GM10847 (cell line): ENCODE data around the gene RPL41.

Experiments
- POLR2A ChIP-seq: IDR thresholded peaks from 2 replicates; pipeline ENCODE4 v1.6.1; 2011; ENCODE audit not compliant: insufficient read length; ENCODE audit errors: extremely low read depth

RPL41 gene

DNA sequence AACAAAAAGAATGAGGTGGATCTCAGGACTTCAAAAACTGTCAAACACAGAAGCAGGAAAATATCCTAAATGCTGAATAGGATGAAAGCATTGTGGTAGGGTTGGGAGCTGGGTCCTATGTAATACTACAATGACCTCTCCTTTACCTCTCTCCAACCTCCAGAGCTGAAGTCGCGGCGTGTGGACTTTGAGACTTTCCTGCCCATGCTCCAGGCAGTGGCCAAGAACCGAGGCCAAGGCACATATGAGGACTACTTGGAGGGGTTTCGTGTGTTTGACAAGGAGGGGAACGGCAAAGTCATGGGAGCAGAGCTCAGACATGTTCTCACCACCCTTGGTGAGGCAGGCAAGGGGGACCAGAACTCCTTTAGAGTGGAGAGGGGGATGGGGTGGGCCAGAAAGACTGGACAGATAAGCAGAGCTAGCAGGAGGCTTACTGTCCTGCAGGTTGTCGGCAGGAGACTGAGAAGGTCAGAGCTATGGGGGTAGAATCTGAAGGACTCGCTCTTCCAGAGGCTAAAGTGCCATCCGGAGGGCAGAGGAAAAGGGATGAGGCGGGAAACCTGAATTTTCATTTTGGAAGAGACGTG is 38.9 kb downstream of the RPL41 start:
- TF ChIP-seq POLR2A: no peak

DNA sequence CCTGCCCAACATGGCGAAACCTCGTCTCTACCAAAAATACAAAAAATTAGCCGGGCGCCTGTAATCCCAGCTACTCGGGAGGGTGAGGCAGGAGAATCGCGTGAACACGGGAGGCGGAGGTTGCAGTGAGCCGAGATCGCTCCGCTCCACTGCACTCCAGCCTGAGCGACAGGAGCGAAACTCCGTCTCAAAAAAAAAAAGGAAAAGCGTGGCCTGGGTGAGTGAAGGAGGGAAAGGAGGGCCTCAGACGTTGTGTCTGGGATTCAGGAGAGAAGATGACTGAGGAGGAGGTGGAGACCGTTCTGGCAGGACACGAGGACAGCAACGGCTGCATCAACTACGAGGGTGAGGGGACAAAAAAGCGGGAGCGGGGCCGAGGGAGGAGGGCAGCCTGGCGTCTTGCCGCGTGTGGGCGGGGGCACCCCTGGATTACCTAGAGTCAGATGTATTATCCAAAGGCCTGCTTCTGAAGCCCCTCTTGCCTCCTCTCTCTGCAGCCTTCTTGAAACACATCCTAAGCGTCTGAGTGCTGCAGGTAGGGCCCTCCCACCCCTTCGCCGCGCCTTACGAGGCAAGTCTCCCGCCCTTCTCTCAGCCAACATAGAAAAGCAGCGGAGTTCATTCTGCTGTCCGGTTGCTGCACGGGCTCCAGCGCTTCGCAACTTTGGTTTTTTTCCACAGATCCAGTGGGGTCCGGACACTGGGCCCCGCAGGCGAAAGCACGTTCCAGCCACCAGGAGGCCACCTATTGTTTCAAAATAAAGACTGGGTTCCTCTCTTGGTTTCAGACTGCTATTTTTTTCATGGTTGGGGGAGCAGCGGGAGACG is 41.0 kb downstream of the RPL41 start:
- peak; percentile 17 for TF ChIP-seq POLR2A

DNA sequence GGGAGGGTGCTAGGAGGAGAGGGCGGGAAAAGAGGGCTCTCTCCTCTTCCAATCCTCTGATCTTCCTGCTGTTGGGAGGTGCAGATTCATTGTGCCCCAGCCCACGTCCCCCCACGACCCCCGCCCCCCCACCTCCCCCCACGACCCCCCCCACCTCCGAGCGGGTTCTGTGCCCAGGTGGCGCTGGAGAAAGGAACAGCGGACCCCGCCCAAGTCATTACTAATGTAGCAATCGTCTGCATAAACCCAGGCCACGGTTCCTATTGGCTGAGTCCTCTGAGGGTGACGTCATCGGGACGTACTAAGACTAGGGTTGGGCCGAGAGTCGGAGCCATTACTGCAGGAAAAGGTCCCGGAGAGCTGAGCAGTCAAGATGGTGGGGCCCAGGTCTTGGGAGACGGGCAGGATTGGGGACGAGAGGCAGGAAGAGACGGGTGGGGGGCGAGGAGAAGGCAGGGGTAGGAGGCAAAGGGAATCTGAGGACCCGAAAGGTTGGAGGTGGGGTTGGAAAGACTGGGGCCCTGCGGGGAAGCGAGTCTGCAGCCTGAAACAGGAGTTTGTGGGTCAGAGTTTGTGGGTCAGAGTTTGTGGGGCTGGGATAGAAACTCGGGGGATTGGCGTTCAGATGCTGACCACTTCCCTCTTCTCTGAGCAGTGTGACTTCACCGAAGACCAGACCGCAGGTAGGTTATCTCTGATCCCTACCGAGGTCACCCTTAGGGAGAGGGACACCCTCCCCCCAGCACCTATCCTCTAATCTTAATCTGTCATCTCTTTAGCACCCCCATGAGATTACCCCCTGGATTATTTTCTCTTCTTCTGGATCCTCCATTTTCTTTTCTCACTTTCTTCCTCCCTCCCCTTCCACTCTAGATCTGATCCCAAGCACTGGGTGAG is 41.8 kb downstream of the RPL41 start, which contains the start of gene MYL6:
Gene MYL6 (plus strand): TSS at position 331 of the 897 bp plus-strand sequence. CDS start 43 bp downstream, at position 374.
- peak; percentile 98 for TF ChIP-seq POLR2A

DNA sequence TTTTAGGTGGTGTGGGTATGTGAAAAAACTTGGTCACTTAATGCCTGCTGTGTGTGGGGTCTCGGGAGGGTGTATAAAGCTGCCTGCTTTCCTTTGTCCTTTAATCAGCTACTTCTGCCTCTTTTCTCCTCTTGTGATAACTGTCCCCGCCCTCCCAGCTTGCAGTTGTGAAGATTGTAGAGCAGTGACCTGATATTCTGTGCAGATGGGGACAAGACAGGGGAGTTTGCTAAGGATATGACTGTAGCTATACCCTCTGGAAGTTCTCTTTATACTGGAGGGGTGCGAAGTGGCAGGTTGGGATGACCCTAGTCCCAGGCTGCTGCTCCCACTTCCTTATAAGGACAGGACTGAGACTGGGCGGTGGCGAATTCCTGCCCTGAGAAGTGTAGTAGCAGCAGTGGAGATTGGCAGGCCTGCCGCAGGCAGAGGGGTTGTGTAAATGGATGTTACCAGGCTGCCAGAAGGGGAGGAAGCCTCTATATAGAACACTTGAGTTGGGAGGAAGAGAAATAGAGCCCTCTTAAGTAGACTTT is 42.6 kb downstream of the RPL41 start:
- no peak for TF ChIP-seq POLR2A

DNA sequence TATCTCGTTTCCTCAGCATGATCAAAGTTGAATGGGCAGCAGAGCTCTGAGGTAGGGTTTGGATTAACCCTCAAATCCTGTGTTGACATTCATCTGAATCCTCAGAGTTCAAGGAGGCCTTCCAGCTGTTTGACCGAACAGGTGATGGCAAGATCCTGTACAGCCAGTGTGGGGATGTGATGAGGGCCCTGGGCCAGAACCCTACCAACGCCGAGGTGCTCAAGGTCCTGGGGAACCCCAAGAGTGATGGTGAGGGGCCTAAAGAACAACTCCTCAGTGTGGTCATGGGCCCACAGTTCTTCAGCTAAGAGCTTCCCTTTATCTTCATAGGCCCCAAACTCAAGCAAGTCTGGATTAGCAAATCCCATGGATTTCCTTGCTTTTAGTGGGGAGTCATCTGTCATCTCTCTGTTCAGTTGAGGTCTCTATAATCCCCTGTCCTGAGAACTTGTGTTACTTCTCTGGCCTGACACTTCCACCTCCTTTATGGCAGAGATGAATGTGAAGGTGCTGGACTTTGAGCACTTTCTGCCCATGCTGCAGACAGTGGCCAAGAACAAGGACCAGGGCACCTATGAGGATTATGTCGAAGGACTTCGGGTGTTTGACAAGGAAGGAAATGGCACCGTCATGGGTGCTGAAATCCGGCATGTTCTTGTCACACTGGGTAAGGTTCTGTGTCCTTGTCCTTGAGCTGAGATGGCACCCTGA is 43.2 kb downstream of the RPL41 start:
- TF ChIP-seq POLR2A: no peak

DNA sequence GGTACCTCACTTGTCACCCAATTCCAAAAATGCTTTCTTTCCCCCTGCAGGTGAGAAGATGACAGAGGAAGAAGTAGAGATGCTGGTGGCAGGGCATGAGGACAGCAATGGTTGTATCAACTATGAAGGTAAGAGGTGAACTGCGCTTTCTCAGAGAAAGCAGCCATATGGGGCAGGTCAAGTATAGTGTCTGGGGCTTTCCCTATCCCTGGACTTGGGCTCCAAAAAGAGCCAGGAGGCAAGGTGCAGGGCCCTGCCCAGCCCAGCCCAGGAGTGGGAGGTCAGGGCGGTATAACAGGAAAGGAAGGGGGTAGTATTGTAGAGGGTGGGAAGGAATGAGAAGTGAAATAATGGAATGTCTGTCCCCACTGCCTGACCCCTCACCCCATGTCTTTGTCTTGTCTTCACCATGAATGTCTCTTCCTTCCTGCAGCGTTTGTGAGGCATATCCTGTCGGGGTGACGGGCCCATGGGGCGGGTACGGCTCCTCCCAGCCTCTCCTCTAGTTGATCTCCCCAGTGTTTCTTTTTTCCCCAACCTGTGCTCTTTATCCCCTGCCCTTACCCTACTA is 43.8 kb downstream of the RPL41 start:
- TF ChIP-seq POLR2A: peak; percentile 21

DNA sequence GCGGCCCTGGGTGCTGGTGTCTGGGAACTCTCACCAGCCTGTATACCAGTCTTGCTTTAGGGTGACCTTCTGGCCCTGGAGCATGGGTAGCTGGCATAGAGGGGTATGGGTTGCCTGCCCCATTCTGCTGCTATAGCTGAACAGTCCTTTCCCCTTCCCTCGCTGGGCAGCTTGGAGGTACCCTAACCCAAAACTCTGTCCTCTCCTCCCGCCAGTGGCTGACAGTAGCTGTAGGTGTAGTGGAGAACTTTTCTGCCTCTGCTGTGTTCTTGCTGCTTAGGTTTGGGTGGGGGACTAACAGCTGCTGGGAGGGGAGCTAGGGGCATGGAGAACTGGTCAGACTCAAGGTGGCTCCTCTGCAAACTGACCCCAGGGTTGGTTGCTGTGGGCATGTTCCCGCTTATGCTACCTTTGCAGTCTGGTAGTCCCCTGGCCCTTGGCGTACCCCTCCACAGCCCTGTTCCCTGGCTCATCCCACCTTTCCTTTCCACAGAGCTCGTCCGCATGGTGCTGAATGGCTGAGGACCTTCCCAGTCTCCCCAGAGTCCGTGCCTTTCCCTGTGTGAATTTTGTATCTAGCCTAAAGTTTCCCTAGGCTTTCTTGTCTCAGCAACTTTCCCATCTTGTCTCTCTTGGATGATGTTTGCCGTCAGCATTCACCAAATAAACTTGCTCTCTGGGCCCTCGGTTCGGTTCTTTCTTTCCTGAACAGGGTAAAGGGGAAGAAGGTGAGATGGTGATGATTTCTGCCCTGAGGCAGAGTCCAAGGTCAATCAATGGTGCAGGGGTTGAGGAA is 44.7 kb downstream of the RPL41 start:
- TF ChIP-seq POLR2A: no peak

DNA sequence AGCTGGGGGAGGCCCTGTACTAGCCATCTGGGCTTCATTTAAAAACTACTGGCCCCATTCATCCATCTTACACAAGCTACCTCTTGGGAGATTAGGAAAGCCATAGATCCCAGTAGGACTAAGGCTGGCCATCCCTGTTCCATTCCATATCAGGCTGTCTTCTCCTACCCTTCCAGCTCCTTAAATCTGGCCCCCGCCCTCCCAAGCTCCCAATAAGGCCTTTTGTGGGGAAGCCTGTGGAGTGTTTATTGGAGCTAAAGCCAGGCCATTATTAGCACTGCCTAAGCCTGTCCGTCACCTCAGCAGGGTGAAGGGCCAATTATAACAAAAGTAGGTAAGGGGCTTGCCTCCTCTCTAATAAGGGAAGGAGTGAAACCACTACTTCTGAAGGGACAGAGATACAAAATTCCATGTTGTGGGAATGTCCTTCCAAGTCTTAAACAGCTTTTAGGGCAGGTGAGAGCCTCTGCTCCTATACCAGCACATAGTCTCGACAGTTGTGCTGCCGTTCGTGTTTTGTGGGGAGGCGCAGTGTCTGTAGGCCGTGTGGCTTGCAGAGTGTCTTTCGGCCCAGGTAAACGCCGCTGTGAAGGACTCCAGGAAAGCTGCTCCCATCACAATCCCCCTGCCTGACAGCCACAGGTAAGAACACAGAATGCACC is 45.4 kb downstream of the RPL41 start:
- no peak for TF ChIP-seq POLR2A

DNA sequence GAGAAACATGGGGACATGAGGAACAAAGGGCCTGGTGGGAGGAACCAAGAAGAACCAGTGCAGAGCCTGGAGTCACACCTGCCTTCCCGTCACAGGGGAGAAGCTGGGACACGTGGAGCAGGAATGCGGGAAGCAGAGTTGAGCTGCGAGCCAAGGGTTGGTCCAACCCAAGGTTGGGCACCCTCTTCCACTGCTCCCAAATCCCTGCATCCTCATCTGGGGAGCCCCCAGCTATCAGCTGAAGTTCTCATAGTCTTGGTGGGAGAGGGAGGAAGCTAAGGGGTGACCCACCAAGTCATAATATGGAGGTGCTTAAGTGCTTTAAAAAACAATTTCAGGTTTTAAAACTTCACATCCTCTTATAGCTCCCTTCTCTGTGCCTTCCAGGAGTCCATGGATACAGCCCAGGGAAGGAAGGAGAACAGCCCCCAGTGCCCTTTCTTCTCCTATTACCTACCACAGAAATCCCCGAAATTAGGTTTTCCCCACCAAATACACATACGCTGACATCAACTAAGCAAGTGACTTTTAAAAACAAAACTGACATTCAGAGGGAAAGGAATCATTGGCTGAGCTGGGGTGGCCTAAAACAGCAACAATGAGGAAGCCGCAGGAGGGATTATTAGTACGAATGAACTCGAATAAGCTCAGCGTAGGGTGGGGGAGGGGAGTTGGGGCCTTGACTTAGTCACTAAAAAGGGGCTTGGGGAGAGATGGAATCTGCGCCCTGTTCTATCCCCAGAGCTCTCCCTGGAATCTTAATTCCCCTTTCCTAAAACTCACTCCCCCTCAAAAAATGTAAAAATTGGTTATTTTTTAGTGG is 46.2 kb downstream of the RPL41 start:
- TF ChIP-seq POLR2A: no peak

DNA sequence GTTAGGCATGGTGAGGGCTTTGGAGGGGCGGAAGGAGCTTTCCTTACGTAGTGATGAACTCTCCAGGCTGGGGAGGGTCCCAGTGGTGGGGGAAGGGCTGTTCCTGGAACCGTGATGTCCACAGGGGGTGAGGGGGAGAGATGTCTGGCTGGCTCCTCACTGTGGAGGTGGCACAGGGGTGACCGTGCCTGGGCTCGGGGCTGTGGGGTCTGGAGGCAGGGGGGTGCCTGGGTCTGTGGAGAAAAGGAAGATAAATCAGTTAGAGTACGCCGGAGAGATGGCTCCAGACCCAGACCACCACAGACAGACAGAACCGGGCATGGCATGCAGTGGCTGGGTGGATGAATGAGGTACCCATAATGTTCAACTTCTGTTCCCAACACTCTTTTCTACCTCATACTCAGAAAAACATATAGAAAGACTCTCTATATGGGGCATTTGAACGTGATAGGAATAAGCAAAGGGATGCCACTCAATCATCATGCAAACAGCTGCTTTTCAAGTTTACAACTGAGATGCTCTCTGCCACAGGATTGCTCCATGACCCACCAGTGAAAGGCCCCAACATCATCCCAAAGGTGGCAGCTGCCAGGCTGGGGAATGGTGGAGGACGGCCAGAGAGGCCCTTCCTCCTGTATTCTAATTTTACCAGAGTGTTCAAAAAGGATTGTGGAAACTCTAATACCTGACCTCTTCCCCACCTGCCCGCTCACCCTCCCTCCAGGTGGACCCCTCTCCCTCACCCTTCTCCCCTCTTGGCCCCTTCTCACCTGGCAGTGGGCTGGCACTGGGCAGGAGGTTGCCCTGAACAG is 47.3 kb downstream of the RPL41 start:
- no peak for TF ChIP-seq POLR2A

DNA sequence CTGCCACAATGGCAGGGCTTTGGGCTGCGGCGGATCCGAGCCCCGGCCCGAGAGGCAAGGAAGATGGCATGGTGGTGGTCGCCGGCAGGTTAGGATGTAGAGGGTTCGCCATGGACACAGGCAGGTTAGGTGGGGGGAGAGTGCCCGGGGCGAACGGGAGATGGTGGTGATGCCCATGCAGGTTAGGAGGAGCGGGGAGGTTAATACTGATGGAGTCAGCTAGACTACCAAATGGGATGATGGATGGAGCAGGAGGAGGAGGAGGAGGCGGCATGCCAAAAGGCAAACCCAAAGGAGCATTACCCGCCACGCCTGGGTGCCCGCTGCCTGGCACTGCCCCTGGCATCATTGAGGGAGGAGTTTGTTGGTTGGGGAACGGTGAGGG is 47.9 kb downstream of the RPL41 start:
- TF ChIP-seq POLR2A: no peak
